ENCODE measurements around the gene SUSD1. TPM values are rescaled to one million over a fixed set of nuclear protein-coding genes. Genes with fewer than 3 reads are reported as not detected.

The SUSD1 gene
- total RNA-seq (2011; cell fraction: chromatin; rRNA removed; ENCODE audit: low replicate concordance), result 117 and 175 TPM in 2 replicates
- 81.5 and 91.5 TPM in 2 replicates for total RNA-seq (2011; cell fraction: nucleolus; rRNA removed)
- total RNA-seq (2011; cell fraction: nucleoplasm; rRNA removed), result 112 and 122 TPM in 2 replicates
- total RNA-seq (2014; rRNA removed) (27.8 and 35.6 TPM in 2 replicates), total RNA-seq (2014; rRNA removed; fragmentation: Illumina TruSeq; extraction: Trizol) (36.1 and 38.2 TPM in 2 replicates), total RNA-seq (2015; rRNA removed; fragmentation: Illumina TruSeq; extraction: Trizol) (35.2 and 37.3 TPM in 2 replicates), total RNA-seq (2021) (37.4 and 40.4 TPM in 2 replicates), polyA plus RNA-seq (2011; rRNA removed) (38.0 and 44.4 TPM in 2 replicates), polyA plus RNA-seq (2014; fragmentation: Illumina TruSeq; extraction: Trizol) (30.1 and 36.1 TPM in 2 replicates), polyA plus RNA-seq (2014; fragmentation: Nextera tagmentation; extraction: Ambion mirVana) (10 to 100 TPM; 10.9 to 11.9 TPM), polyA plus RNA-seq (2014; rRNA removed) (21.9 and 31.0 TPM in 2 replicates), polyA minus RNA-seq (2011; rRNA and poly(A)+ RNA removed) (91.5 and 92.3 TPM in 2 replicates), Bru-seq, nascent RNA (percentile 86 among the genes with signal in this experiment), BruChase-seq, experiment 1, labeled RNA remaining after a 2-hour chase (percentile 89 among the genes with signal in this experiment), BruChase-seq, experiment 2, labeled RNA remaining after a 6-hour chase (percentile 88 among the genes with signal in this experiment)
- polyA plus RNA-seq (2011; cell fraction: cytosol; rRNA removed), result 25.2 and 36.0 TPM in 2 replicates
- polyA plus RNA-seq (2011; cell fraction: nucleus; rRNA removed), result 36.6 and 39.7 TPM in 2 replicates
- polyA plus RNA-seq (2012), result 23.3 and 26.8 TPM in 2 replicates
- 38.1 and 39.9 TPM in 2 replicates for polyA minus RNA-seq (2011; cell fraction: cytosol; rRNA and poly(A)+ RNA removed)
- polyA minus RNA-seq (2011; cell fraction: nucleus; rRNA and poly(A)+ RNA removed), result 36.2 and 58.4 TPM in 2 replicates
- long read RNA-seq, experiment 1, transcript SUSD1-204 (17 exons, 3,124 nt), result major isoform, 28 of 105 reads
- long read RNA-seq, experiment 1, transcript SUSD1-203 (18 exons, 2,754 nt), result minor isoform, 5 of 105 reads
- long read RNA-seq, experiment 1, partial matches to known transcripts, result 22 of 105 reads
- long read RNA-seq, experiment 1, other reads (novel, unspliced or antisense), result 49 of 105 reads
- long read RNA-seq, experiment 2, transcript SUSD1-204 (17 exons, 3,124 nt), result major isoform, 13 of 34 reads
- long read RNA-seq, experiment 2, partial matches to known transcripts, result 10 of 34 reads
- long read RNA-seq, experiment 2, other reads (novel, unspliced or antisense), result 11 of 34 reads
- long read RNA-seq, experiment 3, partial matches to known transcripts, result 3 of 14 reads
- long read RNA-seq, experiment 3, other reads (novel, unspliced or antisense), result 6 of 14 reads

DNA sequence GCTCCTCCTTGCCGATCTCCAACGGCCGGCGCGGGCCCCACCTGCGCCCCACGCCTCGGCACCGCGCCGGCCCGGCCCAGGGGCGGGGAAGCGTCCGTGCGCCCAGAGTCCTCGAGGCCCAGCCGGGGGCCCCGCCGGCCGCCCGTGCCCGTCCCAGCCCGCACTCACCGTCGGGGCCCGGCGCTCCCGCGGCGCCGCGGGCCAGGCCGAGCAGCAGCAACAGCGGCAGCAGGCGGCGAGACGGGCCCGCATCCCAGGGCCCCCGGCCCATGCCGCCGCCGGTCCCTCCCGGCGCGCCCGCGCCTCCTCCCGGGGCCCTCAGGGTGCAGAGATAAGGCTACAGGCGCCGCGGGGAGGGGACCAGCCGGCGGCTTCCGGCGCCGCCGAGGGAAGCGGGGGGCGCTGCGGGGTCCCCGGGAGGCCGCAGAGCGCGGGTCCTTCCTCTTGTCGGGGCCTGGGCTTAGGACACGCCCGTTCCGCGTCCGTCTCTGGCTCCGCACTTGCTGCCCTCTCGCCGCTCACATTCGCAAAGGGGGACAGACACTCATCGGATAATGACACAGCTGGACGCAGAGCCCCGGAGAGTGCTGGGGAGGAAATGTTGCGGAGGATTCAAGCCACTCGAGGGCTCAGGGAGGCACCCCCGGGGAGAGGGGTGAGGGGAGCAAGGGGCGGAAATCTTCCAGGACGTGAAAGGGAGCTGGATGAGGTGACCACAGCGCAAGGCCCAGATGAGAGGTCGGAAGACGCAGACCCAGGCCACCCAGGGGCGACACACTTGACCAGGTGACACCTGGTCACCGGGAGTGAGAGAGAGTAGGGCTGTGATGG is at the start of gene SUSD1:
Gene SUSD1 (minus strand): TSS at position 333 of the 831 bp plus-strand sequence. CDS start 62 bp downstream, at position 271.
- WGBS (ENCODE audit: insufficient coverage, low coverage, missing lambda C conversion rate), result under 1% methylated on average over 49 of the region's 88 CpGs
- DNase-seq (ENCODE audit: extremely low read depth in 1 of 4, low spot score in 3 of 4) (peak; percentile 83 to 91 (median 90)), ATAC-seq (peak; percentile 67), FAIRE-seq (no peak)
- peaks cover 33% of the 10 kb centered on the region for H3K36me3 ChIP-seq (ENCODE audit: control insufficient read depth, insufficient read depth, low read length)
- H3K4me2 ChIP-seq (ENCODE audit: insufficient read depth, low read length), result peak within 1 kb of the TSS; percentile 99
- CTCF ChIA-PET (ENCODE audit: low intra/inter-chr PET ratio), result no interaction called here
- no peaks in the 10 kb centered on the region for H3K27me3 ChIP-seq (ENCODE audit: control insufficient read depth in 2 of 2, insufficient read depth in 2 of 2, low read length in 2 of 2)
- H3K9me3 ChIP-seq (replicated peaks; ENCODE audit: control insufficient read depth, insufficient read depth, low read depth, low read length), result no peaks in the 10 kb centered on the region
- POLR2A ChIA-PET, result interaction anchor here (0.6 to 5.3 kb wide), 9 partner anchors 10 to 1919 kb away, joined by 3 to 34 read pairs (median 3); partner anchors contain the start of genes PTBP3 and TXN
- BruUV-seq (replicated peaks), result TSS peak; percentile 82
- H2AFZ ChIP-seq (ENCODE audit: low read depth, low read length), result peak within 1 kb of the TSS; percentile 84
- intact Hi-C loops (cut with micrococcal nuclease) (loop anchor here (5.0 kb wide), 3 partner anchors 47 to 137 kb away; no protein-coding TSS in a partner anchor), in situ Hi-C loops (cut with MboI) (no loop called here)
- peaks cover 59 to 73% of the 10 kb centered on the region in 2 experiments for H3K4me1 ChIP-seq (replicated peaks in 1 of 2; ENCODE audit: control insufficient read depth in 2 of 2, insufficient read depth in 2 of 2, low read length in 2 of 2)
- H3K9ac ChIP-seq (ENCODE audit: insufficient read depth in 1 of 2, low read depth in 2 of 2, low read length in 2 of 2), result peak within 1 kb of the TSS; percentile 93 to 98
- peak within 1 kb of the TSS; percentile 99 for H3K27ac ChIP-seq (ENCODE audit: extremely low read depth, low read depth, low read length)
- H3K4me3 ChIP-seq, result peak within 1 kb of the TSS; percentile 60
- peaks cover 54% of the 10 kb centered on the region for H3K79me2 ChIP-seq (ENCODE audit: control insufficient read depth, insufficient read depth, low read length)
- no peaks in the 10 kb centered on the region; the same call in 1 of the 2 replicates for H4K20me1 ChIP-seq (replicated peaks; ENCODE audit: control insufficient read depth, insufficient read depth, low read length)
- no peaks in the 10 kb centered on the region for H3K9me1 ChIP-seq (ENCODE audit: control insufficient read depth, insufficient read depth, low read length)
- TF ChIP-seq TBP (optimal IDR thresholded peaks at IDR 0.05; ENCODE audit: low read depth, low read length), result peak; percentile 3
- no peak for TF ChIP-seq ZNF780A (CRISPR knock-in tag; IDR thresholded peaks at IDR 0.05)
- TF ChIP-seq, protein P1, sequence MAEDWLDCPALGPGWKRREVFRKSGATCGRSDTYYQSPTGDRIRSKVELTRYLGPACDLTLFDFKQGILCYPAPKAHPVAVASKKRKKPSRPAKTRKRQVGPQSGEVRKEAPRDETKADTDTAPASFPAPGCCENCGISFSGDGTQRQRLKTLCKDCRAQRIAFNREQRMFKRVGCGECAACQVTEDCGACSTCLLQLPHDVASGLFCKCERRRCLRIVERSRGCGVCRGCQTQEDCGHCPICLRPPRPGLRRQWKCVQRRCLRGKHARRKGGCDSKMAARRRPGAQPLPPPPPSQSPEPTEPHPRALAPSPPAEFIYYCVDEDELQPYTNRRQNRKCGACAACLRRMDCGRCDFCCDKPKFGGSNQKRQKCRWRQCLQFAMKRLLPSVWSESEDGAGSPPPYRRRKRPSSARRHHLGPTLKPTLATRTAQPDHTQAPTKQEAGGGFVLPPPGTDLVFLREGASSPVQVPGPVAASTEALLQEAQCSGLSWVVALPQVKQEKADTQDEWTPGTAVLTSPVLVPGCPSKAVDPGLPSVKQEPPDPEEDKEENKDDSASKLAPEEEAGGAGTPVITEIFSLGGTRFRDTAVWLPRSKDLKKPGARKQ (CRISPR knock-in tag; IDR thresholded peaks at IDR 0.05), result no peak
- TF ChIP-seq, protein P2, sequence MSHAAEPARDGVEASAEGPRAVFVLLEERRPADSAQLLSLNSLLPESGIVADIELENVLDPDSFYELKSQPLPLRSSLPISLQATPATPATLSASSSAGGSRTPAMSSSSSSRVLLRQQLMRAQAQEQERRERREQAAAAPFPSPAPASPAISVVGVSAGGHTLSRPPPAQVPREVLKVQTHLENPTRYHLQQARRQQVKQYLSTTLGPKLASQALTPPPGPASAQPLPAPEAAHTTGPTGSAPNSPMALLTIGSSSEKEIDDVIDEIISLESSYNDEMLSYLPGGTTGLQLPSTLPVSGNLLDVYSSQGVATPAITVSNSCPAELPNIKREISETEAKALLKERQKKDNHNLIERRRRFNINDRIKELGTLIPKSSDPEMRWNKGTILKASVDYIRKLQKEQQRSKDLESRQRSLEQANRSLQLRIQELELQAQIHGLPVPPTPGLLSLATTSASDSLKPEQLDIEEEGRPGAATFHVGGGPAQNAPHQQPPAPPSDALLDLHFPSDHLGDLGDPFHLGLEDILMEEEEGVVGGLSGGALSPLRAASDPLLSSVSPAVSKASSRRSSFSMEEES (CRISPR knock-in tag; IDR thresholded peaks at IDR 0.05), result no peak
- TF ChIP-seq HLTF (IDR thresholded peaks at IDR 0.05), result no peak
- no peak for TF ChIP-seq RFX5 (IDR thresholded peaks at IDR 0.05; ENCODE audit: low read depth, low read length)
- 0 out of 2 replicates have a peak, but pooled peaks have one; percentile 34 for TF ChIP-seq MTA3 (IDR thresholded peaks at IDR 0.05; ENCODE audit: borderline replicate concordance)
- no peak for TF ChIP-seq CBX2 (IDR thresholded peaks at IDR 0.05; ENCODE audit: insufficient read depth, low read length, poor library complexity, severe bottlenecking)
- TF ChIP-seq KDM1A (IDR thresholded peaks at IDR 0.05), result no peak
- TF ChIP-seq ZNF77 (CRISPR knock-in tag; IDR thresholded peaks at IDR 0.05), result no peak
- no peak for TF ChIP-seq HSF4 (CRISPR knock-in tag; IDR thresholded peaks at IDR 0.05; ENCODE audit: borderline replicate concordance)
- no peak for TF ChIP-seq MCM2 (IDR thresholded peaks at IDR 0.05; ENCODE audit: low read depth)
- no peak for TF ChIP-seq ZC3H8 (IDR thresholded peaks at IDR 0.05)

Measured in K562 (cell line).